HepG2 (cell line): ENCODE data around the gene PSMD12. TPM values are rescaled to one million over a fixed set of nuclear protein-coding genes. Genes with fewer than 3 reads are reported as not detected.
"Not testable (repeated sequence)": the region's sequence is repeated elsewhere in the genome, so short reads cannot be mapped to it uniquely, and the experiment has no call there.

Experiments used
- ATAC-seq: fragments of 200-7000 bp; cut with Tn5 transposase; 3 replicates; pipeline ENCODE4 v1.9.1; 2020; ENCODE audit warnings: mild to moderate bottlenecking, moderate library complexity
- BruUV-seq: library from RNA; stranded (reverse); fragments of 400-500 nt; replicated peaks from 2 replicates; lab custom pipeline; 2021; lab: Mats Ljungman, UMichigan
- CTCF ChIA-PET: fragments of 300-600 bp; formaldehyde crosslinking; extraction: SDS; loops from one replicate; lab custom pipeline; 2021; ENCODE audit warnings: low total read pairs, inconsistent platforms, low intra/inter-chr PET ratio; lab: Yijun Ruan, JAX
- POLR2A ChIA-PET: fragments of 350-600 bp; sonication (Branson Sonifier 250); formaldehyde crosslinking; loops from one replicate; lab custom pipeline; 2020; ENCODE audit warnings: antibody characterized with exemption, inconsistent platforms; lab: Yijun Ruan, JAX
- DNase-seq: peaks from one replicate; pipeline ENCODE4 v3.0.0-alpha.2; 2015; ENCODE audit warnings: low spot score
- FAIRE-seq: peaks from 3 replicates; lab custom pipeline; 2011; peaks lifted over from hg19 to GRCh38; lab: Jason Lieb, UNC
- H2AFZ ChIP-seq: one replicate; pipeline ENCODE4 v1.6.1; 2011; ENCODE audit warnings: low read length, inconsistent platforms
- H3K27ac ChIP-seq: fragments of 300-600 bp; 3 replicates; pipeline ENCODE4 v1.8.0; 2011; ENCODE audit warnings: mixed run types, mild to moderate bottlenecking, mixed read lengths, low read length, inconsistent platforms; ENCODE audit not compliant: insufficient read depth; ENCODE audit errors: extremely low read length
- H3K27me3 ChIP-seq, 2 experiments: fragments of 200-600 bp in 1 of 2; 2 replicates in 1 of 2; 3 replicates in 1 of 2; pipeline versions ENCODE4 v1.6.0 to v1.8.0; 2011; ENCODE audit warnings: low read length in 2 of 2, mild to moderate bottlenecking in 2 of 2, moderate library complexity in 2 of 2, inconsistent platforms in 1 of 2; ENCODE audit not compliant: insufficient read depth in 2 of 2, control insufficient read depth in 1 of 2
- H3K36me3 ChIP-seq, 2 experiments: fragments of 200-600 bp in 1 of 2; replicated peaks in 1 of 2; 2 replicates in 1 of 2; 3 replicates in 1 of 2; pipeline versions ENCODE4 v1.5.1 to v1.8.0; 2011; ENCODE audit warnings: low read length in 2 of 2, inconsistent platforms in 1 of 2; ENCODE audit not compliant: insufficient read depth in 2 of 2, control insufficient read depth in 1 of 2
- H3K4me1 ChIP-seq: 2 replicates; pipeline ENCODE4 v1.5.1; 2012; ENCODE audit warnings: low read length, inconsistent platforms; ENCODE audit not compliant: insufficient read depth
- H3K4me2 ChIP-seq: 2 replicates; pipeline ENCODE4 v1.6.0; 2011; ENCODE audit warnings: low read depth, low read length, inconsistent platforms
- H3K4me3 ChIP-seq, 3 experiments: fragments of 200-600 bp in 1 of 3; sonication (generic), shearing (Covaris generic) in 1 of 3; replicated peaks in 1 of 3; 2 replicates each; pipeline ENCODE4 v1.5.1; 2011 to 2016; ENCODE audit warnings: low read length in 3 of 3, inconsistent platforms in 2 of 3, low read depth in 2 of 3, mild to moderate bottlenecking in 2 of 3, control low read depth in 1 of 3, mixed read lengths in 1 of 3; ENCODE audit not compliant: insufficient read depth in 1 of 3
- H3K79me2 ChIP-seq: one replicate; pipeline ENCODE4 v1.6.1; 2011; ENCODE audit warnings: low read length, inconsistent platforms; ENCODE audit not compliant: insufficient read depth
- H3K9ac ChIP-seq: 2 replicates; pipeline ENCODE4 v1.6.0; 2011; ENCODE audit warnings: mild to moderate bottlenecking, low read depth, low read length, inconsistent platforms; ENCODE audit not compliant: insufficient read depth
- H3K9me3 ChIP-seq: 2 replicates; pipeline ENCODE4 v1.5.1; 2012; ENCODE audit warnings: mild to moderate bottlenecking, low read length
- H4K20me1 ChIP-seq: 2 replicates; pipeline ENCODE4 v1.6.0; 2011; ENCODE audit warnings: inconsistent platforms, mild to moderate bottlenecking, low read length, moderate library complexity; ENCODE audit not compliant: insufficient read depth
- FOSL1 ChIP-seq: sonication (generic); formaldehyde crosslinking; IDR thresholded peaks from 2 replicates; pipeline ENCODE4 v1.9.0; 2021; ENCODE audit warnings: missing genetic modification reagents, borderline replicate concordance
- GTF3A ChIP-seq: sonication (generic); formaldehyde crosslinking; conservative IDR thresholded peaks from 2 replicates; pipeline ENCODE4 v1.4.0; 2020; ENCODE audit warnings: mild to moderate bottlenecking, missing genetic modification reagents
- HMGA1 ChIP-seq: sonication (generic); formaldehyde crosslinking; conservative IDR thresholded peaks from 2 replicates; pipeline ENCODE4 v1.4.0; 2020; ENCODE audit warnings: missing genetic modification reagents
- SMARCC2 ChIP-seq: fragments of 450-650 bp; IDR thresholded peaks from 2 replicates; pipeline ENCODE4 v1.6.1; 2017; ENCODE audit warnings: antibody characterized with exemption, mild to moderate bottlenecking
- ZFP82 ChIP-seq: sonication (generic); formaldehyde crosslinking; IDR thresholded peaks from 2 replicates; pipeline ENCODE4 v1.5.1; 2020; ENCODE audit warnings: mild to moderate bottlenecking, missing genetic modification reagents, borderline replicate concordance
- WGBS: methylation state at CpG from one replicate; pipeline ENCODE4 v1.1.6; 2017; ENCODE audit warnings: low lambda C conversion rate; 5-methylcytosine and 5-hydroxymethylcytosine counted together
- in situ Hi-C: cut with HindIII; loops from 2 replicates; pipeline ENCODE4 v1.10.0; 2017; ENCODE audit warnings: low pct_unique_long_range_greater_than_20kb; ENCODE audit not compliant: extremely low pct_ligation_motif_present
- intact Hi-C: fragments of 100-400 bp; cut with micrococcal nuclease; formaldehyde crosslinking; loops from one replicate; pipeline ENCODE4 v1.10.0; 2022; ENCODE audit not compliant: unreplicated experiment
- polyA plus RNA-seq, 8 experiments: library from polyadenylated mRNA; depleted of rRNA in 3 of 8; stranded (reverse) in 7 of 8; unstranded in 1 of 8; fragments of >200 nt; fragmentation: Illumina TruSeq in 4 of 8; extraction: Trizol in 4 of 8; gene quantifications; 2 replicates each; pipeline versions ENCODE4 v1.2.1 to v1.2.3, GENCODE V29; 2011 to 2016; ENCODE audit warnings: low read depth in 4 of 8, missing spikeins in 1 of 8, mixed read lengths in 1 of 8; ENCODE audit not compliant: insufficient read depth in 1 of 8
- total RNA-seq, 5 experiments: library from RNA; depleted of rRNA; stranded (reverse); fragments of >200 nt; fragmentation: Illumina TruSeq; extraction: Trizol; gene quantifications; 2 replicates each; pipeline ENCODE4 v1.2.3, GENCODE V29; 2016; ENCODE audit warnings: low read depth in 1 of 5
- TF ChIP-seq, protein P1 (sequence below): sonication (generic); formaldehyde crosslinking; IDR thresholded peaks from 2 replicates; pipeline ENCODE4 v1.5.1; 2020; ENCODE audit warnings: missing genetic modification reagents, mild to moderate bottlenecking, borderline replicate concordance

The PSMD12 gene
- total and polyA plus RNA-seq, 2 of the 13 experiments (the other 11 are each of a cell fraction or from before 2014, with no cell fraction given) = 27.4 to 71.7 TPM

DNA sequence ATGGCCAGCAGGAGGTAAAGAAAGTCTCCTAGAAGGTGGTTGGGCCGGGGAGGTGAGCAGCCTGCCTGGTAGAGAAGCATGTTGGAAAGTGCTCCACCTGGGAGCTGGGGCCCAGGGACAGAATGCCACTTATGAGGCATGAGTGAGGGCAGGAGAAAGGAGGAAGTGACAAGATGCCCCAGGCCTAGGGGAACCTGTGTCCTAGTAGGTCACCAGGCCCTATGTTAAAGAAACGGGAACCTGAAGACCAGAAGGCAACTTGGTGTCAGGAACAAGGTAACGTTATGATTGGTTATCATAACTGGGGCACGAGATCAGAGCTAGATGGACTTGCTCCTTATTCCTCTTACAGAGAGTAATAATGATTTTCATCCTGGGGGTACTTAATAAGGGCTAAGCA is 45.0 kb upstream of the PSMD12 start:
- Histone ChIP-seq H3K36me3 (no peaks in the 10 kb centered on the region), H3K27ac (no peak overlapping the region), H3K27me3 (no peaks in the 10 kb centered on the region), H2AFZ (no peak overlapping the region), H3K4me1 (no peaks in the 10 kb centered on the region), H4K20me1 (no peaks in the 10 kb centered on the region), H3K4me3 (no peak overlapping the region), H3K79me2 (no peaks in the 10 kb centered on the region), H3K9me3 (no peaks in the 10 kb centered on the region), H3K4me2 (no peak overlapping the region), H3K9ac (no peak overlapping the region)
- TF ChIP-seq GTF3A (CRISPR knock-in tag) (no peak), ZFP82 (CRISPR knock-in tag) (no peak), SMARCC2 (no peak), FOSL1 (CRISPR knock-in tag) (no peak), HMGA1 (CRISPR knock-in tag) (no peak)
- TF ChIP-seq, protein P1, sequence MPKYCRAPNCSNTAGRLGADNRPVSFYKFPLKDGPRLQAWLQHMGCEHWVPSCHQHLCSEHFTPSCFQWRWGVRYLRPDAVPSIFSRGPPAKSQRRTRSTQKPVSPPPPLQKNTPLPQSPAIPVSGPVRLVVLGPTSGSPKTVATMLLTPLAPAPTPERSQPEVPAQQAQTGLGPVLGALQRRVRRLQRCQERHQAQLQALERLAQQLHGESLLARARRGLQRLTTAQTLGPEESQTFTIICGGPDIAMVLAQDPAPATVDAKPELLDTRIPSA = no peak
- intact Hi-C loops (no loop called here), in situ Hi-C loops (no loop called here)
- CTCF ChIA-PET = no interaction called here
- BruUV-seq = no TSS peak
- ATAC-seq = no peak
- POLR2A ChIA-PET = no interaction called here
- 52% methylated on average over 4 of the region's 4 CpGs for WGBS
- no peak for DNase-seq
- no peak for FAIRE-seq

DNA sequence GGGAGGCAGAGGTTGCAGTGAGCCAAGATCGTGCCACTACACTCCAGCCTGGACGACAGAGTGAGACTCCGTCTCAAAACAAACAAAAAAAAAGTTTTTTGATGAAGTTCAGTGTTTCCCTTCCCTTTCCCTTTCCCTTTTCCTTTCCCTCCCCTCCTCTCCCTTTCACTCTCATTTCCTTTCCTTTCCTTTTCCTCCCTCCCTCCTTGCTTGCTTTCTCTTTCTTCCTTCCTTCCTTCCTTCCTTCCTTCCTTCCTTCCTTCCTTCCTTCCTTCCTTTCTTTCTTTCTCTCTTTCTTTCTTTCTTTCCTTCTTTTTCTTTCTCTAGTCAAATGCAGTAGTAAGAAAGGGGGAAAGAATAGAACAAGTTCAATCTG is 42.1 kb upstream of the PSMD12 start:
- H3K79me2 ChIP-seq, H3K4me3 ChIP-seq, H3K27ac ChIP-seq, H3K4me2 ChIP-seq, H3K9me3 ChIP-seq, POLR2A ChIA-PET, DNase-seq, H3K4me1 ChIP-seq, BruUV-seq, intact Hi-C loops, FAIRE-seq, H3K9ac ChIP-seq, H3K36me3 ChIP-seq, H2AFZ ChIP-seq, in situ Hi-C loops, H3K27me3 ChIP-seq, CTCF ChIA-PET, ATAC-seq, H4K20me1 ChIP-seq: not testable (repeated sequence)
- 62% methylated on average over 3 of the region's 3 CpGs for WGBS
